ENCODE data around the gene SAMD11.

The SAMD11 gene

GRCh38 chr1:905071-905749 lies 18.5 kb upstream of the SAMD11 start:
- DNase-seq, result no peak

GRCh38 chr1:905811-906599 lies 17.7 kb upstream of the SAMD11 start:
- no peak for DNase-seq

- DNase-seq, result no peak
Observed at GRCh38 chr1:906600-907420, 16.9 kb upstream of the SAMD11 start.

GRCh38 chr1:907611-908451 lies 15.9 kb upstream of the SAMD11 start:
- DNase-seq, result no peak

- DNase-seq, result no peak
Observed at GRCh38 chr1:908661-909060, 15.1 kb upstream of the SAMD11 start.

GRCh38 chr1:909861-910310 lies 13.8 kb upstream of the SAMD11 start:
- DNase-seq, result no peak

GRCh38 chr1:910311-910880 lies 13.3 kb upstream of the SAMD11 start:
- DNase-seq, result no peak

GRCh38 chr1:910881-911721 lies 12.6 kb upstream of the SAMD11 start:
- no peak for DNase-seq

- no peak for DNase-seq
Observed at GRCh38 chr1:911875-912739, 11.6 kb upstream of the SAMD11 start.

- DNase-seq, result no peak
Observed at GRCh38 chr1:912740-913301, 10.9 kb upstream of the SAMD11 start.

- no peak for DNase-seq
Observed at GRCh38 chr1:913491-914130, 10.1 kb upstream of the SAMD11 start.

GRCh38 chr1:914131-914890 lies 9.4 kb upstream of the SAMD11 start:
- DNase-seq, result no peak

- DNase-seq, result no peak
Observed at GRCh38 chr1:914891-915280, 8.8 kb upstream of the SAMD11 start.

GRCh38 chr1:915295-916172 lies 8.2 kb upstream of the SAMD11 start:
- DNase-seq, result no peak

GRCh38 chr1:916173-917075 lies 7.3 kb upstream of the SAMD11 start:
- no peak for DNase-seq

GRCh38 chr1:917076-917459 lies 6.7 kb upstream of the SAMD11 start:
- no peak for DNase-seq
